NCI-H1417 (cell line): ENCODE measurements around the gene KDM2B.

Source experiments
- DNase-seq, 3 experiments: peaks; one replicate each; lab custom pipeline; 2025; lab: John Stamatoyannopoulos, UW

Gene KDM2B

DNA sequence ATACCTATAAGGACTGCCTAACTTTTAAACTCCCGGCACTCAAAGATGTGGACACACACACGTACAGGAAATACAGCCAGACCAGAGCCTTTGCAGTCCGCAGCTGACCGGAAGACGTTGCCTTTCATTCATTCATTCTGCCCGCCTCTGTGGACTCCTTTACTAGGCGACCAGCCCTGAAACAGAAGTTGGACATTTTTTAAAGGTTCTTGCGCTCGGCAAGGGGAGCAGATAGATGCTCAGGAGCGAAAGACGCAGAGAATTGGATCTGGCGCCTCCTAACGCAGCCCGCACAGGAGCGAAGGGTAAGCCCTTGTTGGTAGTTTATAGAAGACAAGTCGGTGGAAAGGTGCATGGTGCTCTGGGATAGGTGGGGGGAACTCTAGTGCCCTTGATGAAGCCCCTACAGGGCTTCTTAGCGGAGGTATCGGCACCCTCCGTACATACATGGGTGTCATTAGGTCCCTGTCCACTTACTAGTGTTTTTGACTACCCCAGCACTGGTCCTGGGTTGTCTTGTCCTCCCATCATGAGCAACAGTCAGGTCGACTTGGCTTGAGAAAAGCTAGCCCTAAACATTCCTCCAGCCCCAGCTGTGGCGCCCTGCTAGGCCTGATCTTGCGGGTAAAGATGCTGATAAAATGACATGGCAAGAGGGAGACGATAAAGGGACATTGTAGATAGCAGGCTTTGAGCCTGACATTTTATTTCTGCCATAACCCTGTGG, at the start of gene KDM2B:
Gene KDM2B (minus strand): TSS at position 65 of the 727 bp plus-strand sequence. CDS start 112 bp downstream, outside the sequence.
- peak in 2 of 3 experiments; percentile 54 to 66 for DNase-seq

DNA sequence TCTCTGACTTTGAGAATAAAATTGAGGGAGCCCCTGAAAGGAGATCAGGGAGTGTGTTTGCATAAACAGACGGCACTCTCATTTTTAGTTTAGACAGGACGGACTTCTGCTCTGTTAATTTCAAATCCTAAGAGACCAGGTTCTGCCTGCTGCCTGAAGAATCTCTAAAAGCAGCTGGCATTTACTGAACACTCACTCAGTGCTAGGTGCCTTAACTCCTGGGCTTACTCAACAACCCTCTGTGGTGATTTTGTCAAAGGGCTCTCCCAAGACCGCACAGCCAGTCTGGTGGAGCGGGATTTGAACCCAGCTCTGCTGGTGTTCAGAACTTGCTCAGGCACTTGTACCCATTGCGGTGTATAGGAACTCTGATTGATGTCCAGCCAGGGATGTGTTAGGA, 47.7 kb upstream of the KDM2B start:
- no peak for DNase-seq

DNA sequence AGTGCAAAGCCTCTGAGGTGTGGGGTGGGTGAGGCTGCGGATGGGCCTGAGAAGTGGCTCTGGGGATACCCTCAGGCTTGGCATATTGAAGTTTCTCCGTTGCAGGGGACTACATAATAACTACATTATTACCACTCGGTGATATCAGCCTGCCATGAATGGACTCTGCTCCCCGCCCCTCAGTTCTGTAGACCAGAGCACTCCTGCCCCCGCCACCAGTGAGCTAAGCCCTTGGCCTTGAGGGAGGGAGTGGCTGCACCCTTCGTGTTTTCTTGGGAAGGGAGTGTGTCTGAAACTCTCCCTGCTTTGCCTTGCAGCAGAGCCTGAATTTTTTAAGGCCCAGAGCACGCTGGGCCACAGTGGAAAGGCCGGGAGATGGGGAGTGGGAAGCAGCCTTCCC, 47.2 kb upstream of the KDM2B start:
- DNase-seq = no peak

DNA sequence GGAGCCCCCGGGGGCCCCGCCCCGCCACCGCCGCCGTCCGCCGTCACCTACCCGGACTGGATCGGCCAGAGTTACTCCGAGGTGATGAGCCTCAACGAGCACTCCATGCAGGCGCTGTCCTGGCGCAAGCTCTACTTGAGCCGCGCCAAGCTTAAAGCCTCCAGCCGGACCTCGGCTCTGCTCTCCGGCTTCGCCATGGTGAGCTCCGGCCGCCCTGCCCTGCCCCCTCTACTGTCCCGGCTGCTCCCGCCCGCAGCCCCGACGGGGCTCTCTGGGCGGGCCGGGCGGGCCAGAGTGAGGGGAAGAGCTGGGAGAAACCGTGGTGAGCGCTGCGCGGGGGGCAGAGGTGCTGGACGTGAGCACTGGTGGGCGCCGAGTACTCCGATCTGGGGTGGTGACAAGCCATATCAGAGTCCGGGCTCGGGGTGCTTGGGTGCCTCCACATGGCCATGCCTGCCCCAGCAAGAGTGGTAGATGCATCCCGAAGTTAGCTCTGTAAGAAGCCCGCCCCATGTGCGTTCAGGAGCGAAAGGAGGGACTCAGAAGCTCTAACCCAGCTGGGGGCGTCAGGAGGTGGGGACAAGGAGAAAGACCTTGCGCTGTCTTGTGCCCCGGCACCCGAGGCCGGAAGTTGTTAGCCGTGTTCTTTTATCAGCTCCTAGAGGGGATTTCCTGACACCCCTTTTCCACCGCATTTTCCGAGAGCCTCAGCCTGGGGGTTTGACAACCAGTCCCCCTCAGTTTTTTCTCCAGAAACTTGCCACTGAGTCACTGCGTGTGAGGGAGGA, 46.2 kb upstream of the KDM2B start:
- peak in 2 of 3 experiments; percentile 83 to 87 for DNase-seq

DNA sequence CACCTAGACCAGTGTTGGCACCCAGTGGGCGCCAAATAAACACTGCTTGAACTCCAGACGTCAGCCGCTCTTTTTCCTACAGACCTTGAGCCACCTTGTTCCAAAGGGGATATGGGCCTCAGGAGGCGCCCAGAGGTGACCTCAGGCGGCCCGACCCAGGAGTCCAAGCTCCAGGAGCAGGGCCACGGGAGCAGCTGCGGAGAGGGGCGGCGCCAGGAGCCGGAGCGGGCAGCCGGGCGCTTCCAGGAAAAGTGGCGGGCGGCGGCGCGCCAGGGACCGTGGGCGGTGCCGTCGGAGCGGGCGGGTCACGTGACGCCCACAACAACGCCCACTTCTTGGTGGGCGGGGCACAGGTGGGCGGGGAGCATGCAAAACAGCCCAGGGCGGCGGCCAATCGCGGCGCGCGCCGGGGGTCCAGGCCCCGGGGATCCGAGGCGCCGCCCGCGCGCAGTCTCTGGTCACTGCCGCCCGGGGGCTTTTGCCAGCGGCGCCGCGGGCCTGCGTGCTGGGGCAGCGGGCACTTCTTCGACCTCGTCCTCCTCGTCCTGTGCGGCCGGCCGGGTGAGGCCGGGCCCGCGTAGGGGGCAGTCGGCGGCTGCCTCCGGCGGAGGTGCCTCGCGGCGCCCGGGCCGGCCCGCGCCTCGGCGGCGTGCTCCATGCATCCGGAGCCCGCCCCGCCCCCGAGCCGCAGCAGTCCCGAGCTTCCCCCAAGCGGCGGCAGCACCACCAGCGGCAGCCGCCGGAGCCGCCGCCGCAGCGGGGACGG, 45.4 kb upstream of the KDM2B start, which contains the start of gene ORAI1:
Gene ORAI1 (plus strand): TSS at position 444 of the 766 bp plus-strand sequence.
- DNase-seq = peak; percentile 98

DNA sequence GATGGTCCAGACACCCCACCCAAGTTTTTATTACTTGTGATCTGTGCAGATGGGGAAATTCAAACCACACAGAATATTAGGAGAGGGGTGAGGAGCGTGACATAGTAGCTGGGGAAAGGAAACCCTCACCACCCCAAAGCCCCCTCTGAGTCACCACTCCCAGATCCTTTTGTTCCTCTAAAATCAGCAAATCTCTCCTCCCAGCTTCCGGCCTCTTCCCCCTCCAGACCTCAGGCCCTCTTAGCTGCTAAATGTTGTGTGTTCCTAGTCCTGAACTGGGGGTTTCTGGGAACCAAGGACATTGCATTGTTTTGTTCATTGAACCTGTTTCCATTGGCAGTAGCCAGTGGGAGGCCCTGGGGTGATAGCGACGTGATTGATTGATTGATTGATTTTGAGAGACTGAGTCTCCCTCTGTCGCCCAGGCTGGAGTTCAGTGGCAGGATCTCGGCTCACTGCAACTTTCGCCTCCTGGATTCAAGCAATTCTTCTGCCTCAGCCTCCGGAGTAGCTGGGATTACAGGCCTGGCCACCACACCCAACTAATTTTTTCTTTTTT, 39.6 kb upstream of the KDM2B start:
- DNase-seq = no peak

DNA sequence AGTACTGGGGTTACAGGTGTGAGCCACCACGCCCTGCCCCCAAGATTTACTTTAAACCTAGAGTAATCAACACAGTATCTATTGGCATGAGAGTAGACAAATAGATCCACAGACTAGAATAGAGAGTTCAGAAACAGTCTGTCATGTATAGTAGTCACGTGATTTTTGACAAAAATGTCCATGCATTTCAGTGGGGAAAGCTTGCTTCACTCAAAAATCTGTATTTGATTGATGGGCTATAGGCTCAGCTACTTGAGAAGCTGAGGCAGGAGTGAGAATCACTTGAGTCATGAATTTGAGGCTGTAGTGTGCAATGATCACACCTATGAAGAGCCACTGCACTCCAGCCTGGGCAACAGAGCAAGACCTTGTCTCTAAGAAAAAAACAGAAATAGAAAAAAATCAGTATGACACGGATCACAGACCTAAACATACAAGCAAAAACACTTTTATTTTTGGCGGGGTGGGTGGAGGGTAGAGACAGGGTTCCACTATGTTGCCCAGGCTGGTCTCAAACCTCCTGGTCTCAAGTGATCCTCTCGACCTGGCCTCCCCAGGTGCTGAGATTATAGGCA, 37.9 kb upstream of the KDM2B start:
- DNase-seq = no peak

DNA sequence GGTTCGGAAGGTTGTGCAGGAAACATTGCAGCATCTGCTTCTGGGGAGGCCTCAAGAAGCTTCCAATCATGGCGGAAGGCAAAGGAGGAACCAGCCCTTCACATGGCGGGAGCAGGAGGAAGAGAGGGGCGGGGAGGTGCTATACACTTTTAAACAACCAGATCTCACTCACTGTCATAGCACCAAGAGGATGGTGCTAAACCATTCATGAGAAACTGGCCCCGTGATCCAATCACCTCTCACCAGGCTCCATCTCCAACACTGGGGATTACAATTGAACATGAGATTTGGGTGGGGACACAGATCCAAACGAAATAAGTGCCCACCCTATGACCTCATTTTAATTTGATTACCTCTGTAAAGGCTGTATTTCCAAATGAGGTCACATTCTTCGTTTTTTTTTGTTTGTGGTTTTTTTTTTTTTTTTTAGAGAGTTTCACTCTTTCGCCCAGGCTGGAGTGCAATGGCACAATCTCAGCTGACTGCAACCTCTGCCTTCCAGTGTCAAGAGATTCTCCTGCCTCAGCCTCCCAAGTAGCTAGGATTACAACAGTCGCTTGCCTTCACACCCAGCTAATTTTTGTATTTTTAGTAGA, 34.1 kb upstream of the KDM2B start:
- DNase-seq = no peak

DNA sequence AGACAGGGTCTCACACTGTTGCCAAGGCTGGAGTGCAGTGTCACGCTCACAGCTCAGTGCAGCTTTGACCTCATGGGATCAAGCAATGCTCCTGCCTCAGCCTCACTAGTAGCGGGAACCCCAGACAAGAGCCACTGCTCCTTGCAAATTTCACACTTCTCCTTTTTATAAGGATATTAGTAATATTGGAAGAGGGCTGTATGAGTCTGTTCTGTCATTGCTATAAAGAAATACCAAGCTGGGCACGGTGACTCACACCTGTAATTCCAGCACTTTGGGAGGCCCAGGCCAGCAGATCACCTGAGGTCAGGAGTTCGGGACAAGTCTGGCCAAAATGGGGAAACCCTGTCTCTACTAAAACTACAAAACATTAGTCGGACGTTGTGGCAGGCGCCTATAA, 32.6 kb upstream of the KDM2B start:
- no peak for DNase-seq

DNA sequence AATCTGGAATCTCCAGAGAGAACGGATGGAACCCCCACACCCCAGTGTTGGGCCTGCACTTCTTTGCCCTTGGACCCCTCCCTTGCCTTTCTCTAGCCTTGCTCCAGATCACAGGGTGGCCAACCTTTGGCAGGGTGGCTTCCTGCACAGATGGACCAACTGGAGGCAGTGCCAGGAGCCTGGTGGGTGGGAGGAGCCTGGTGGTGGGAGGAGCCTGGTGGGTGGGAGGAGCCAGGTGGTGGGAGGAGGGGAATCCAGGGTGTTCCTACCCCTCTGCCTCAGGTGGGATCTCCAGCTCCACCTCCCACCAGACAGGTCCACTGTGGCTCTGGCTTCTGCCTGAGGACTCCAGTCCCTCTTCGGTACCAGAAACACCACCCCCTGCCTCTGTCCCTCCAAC, 30.5 kb upstream of the KDM2B start:
- peak in 1 of 3 experiments; percentile 16 for DNase-seq

DNA sequence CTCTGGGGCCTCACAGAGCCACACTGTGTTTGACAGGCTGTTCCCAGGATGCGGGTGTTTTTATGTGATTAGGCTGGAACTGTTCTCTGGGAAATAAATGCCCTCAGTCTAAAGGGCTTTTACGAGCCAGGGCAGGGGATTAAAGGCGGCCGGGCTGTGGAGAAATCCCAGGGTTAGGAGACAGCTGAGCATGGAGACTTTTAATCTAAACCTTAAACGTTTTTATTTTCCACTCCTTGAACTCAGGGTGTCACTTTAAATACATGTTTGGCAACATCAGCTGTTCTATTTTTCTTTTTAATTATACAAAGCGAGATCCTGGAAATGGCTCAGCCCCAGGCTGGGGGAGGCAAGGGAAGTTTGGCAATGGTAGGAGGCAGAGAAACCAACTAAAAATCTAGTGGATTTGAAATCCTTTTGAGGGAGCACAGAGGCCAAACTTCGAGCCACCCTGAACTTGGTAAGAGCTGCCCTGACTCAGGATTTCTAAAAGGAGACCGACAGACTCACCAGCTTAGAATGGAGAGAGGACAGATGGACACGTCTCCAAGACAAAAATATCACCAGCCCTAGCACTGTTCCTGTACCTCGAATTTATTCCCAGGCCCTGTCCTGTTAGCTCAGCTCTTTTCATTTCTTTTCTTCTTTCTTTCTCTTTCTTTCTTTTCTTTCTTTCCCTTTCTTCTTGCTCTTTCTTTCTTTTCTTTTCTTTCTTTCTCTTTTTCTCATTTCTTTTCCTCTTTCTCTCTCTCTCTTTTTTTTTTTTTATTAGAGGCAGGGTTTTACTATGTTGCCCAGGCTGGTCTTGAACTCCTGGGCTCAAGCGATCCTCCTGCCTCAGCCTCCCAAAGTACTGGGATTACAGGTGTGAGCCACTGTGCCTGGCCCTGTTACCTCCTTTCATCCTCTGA, 29.7 kb upstream of the KDM2B start:
- no peak for DNase-seq

DNA sequence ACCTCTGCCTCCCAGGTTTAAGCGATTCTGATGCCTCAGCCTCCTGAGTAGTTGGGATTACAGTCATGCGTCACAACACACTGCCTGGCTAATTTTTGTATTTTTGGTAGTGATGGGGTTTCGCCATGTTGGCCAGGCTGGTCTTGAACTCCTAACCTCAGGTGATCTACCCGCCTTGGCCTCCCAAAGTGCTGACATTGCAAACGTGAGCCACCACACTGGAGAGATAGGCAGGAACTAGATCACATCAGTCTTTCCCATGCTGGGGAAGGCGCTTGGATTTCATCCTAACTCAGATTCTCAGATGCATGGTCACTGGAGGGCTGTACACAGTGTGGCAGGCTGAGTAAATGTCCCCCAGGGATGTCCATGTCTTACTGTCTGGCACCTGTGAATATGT, 27.5 kb upstream of the KDM2B start:
- no peak for DNase-seq

DNA sequence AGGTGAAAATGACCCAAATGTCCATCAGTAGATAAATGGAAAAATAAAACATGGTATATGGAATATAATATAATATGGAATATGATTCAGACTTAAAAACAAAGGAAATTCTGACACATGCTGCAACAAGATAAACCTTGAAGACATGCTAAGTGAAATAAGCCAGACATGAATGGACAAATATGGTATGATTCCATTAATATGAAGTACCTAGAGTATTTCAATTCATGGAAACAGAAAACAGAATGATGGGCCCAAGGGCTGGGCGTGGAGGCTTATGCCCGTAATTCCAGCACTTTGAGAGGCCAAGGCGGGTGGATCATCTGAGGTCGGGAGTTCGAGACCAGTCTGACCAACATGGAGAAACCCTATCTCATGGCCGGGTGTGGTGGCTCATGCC, 22.8 kb upstream of the KDM2B start:
- no peak for DNase-seq

DNA sequence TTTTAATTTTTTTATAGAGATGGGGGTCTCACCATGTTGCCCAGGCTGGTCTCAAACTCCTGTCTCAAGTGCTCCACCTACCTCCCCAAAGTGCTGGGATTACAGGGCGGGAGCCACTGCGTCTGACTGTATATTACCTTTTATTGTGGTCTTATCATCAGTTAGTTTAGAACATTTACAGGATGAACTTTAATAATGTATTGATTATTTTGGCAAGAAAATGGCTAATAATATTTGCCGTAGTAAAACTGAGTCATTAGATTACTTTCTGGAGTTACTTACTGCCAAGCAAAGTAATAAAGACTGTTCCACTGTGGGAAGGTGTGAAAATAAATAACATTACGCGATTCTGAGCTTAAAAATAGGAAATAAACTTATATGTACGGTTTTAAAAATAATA, 21.9 kb upstream of the KDM2B start:
- no peak for DNase-seq

DNA sequence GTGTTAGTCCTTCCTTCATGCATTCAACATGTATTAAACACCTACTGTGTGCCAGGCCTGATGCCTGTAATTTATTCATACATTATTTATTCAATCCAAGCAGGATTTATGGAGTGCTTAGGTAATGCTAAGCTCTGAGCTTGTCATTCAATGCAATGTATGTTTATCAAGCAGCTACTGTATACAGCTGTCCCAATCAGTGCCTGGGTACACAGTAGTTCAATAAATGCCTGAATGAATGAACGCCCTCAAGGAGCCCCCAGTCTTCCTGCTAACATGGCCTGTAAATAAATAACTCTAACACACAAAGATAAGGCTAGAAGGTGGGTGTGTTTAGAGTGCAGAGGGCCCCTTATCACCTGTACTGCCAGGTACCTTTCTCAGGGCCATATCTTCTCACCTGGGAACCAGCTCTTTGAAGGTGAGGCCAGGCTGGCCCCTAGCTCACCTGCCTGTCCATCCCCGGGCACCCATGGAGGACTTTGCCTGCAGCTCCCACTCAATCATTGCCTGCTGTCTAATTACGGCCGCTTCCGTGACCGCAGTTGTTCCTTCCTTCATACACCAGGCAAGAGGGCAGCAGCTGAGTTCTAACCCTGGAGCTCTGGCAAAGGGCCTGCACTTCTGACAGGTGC, 20.0 kb upstream of the KDM2B start:
- peak in 1 of 3 experiments; percentile 22 for DNase-seq

DNA sequence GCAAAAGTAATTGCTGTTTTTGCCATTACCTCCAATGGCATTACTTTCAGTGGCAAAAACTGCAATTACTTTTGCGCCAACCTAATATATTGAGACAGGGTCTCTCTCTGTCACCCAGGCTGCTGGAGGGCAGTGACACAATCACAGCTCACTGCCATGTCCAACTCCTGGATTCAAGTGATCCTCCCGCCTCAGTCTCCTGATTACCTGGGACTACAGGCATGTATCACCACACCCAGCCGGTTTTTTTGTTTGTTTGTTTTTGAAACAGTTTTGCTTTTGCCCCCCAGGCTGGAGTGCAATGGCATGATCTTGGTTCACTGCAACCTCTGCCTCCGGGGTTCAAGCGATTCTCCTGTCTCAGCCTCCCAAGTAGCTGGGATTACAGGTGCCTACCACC, 15.7 kb upstream of the KDM2B start:
- no peak for DNase-seq

DNA sequence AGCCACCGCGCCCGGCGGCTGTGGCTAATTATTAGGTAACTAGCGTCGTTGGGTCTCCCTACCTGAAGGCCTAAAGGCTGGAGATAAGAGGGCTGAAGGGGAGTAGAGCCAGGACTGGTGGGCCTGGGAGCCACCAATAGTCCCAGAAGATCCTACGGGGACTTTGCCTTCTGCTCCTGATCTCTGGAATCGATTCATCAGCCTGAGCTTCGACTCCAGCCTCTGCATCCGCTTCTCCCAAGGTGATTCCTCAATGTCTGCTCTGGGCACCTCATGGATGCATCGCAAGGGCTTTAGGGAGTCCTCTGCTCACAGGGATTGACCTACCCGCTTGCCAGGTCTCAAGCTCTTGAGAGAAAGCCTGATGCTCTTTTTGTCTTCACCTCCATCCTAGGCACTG, 14.7 kb upstream of the KDM2B start:
- no peak for DNase-seq

DNA sequence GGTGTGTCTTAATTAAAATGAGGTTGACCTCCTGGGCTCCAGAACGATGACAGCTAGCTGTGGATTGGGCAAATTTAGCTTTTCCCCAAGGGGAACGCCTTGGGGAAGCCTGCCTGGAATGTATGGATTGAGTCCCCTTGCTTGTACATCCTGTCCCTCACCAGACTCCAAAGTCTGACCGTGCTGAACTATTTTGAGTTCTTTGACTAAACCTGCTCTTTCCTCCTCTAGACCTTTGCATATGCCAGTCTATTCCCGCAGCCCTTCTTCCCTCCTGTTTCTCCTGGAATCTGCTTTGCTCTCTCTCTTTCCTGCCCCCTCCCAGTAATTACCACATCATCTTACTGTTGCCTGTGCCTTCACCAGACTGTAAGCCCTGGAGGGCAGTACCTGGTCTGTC, 11.5 kb upstream of the KDM2B start:
- DNase-seq = no peak

DNA sequence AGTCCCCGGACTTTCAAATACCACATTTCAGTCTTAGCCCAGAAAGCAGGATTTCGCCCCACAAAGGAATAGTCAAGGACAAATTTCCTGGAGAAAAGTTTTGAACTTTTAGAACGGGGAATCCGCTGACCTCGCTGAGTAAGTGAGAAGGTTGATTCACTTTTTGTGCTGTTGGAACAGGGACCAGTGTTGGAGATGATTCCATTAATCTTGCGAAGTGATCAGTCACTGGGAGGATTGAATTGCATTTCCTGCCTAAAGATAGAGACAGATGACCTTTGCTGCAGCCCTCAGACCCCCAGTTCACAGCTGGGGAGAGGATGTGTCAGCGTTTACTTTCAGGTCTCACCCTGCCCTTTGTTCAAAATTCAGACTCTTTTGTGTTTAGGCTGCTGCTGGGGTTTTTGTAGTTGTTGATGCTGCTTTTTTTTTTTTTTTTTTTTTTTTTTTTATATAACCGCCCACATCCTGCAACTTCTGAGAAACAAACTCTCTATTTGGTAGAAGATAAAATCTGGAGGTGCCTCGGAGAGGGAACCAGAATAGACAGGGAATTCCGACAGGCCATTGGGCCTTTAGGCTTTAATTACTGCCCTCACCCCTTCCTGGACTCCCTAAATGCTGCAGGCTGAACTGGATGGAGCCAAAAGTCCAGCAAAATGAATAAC, 9.8 kb upstream of the KDM2B start:
- no peak for DNase-seq
